IMR-90 (cell line): ENCODE measurements around the gene HS6ST3. TPM values are rescaled to one million over a fixed set of nuclear protein-coding genes. Genes with fewer than 3 reads are reported as not detected.

Experiments
- ATAC-seq: fragments of 200-7000 bp; cut with Tn5 transposase; 2 replicates; pipeline ENCODE4 v1.9.1; 2020; ENCODE audit warnings: low read depth, mild to moderate bottlenecking, moderate library complexity
- BruUV-seq: library from RNA; stranded (reverse); fragments of 400-500 nt; replicated peaks from 2 replicates; lab custom pipeline; 2021; lab: Mats Ljungman, UMichigan
- CTCF ChIA-PET: fragments of 300-600 bp; formaldehyde crosslinking; extraction: SDS; loops from one replicate; lab custom pipeline; 2021; ENCODE audit warnings: antibody characterized with exemption; lab: Yijun Ruan, JAX
- POLR2A ChIA-PET: fragments of 300-600 bp; sonication (Branson Sonifier 250); formaldehyde crosslinking; loops from one replicate; lab custom pipeline; 2022; ENCODE audit warnings: antibody characterized with exemption; ENCODE audit not compliant: unreplicated experiment; lab: Charles Lee
- DNase-seq: peaks from one replicate; pipeline ENCODE4 v3.0.0; 2013
- H2AFZ ChIP-seq: replicated peaks from 2 replicates; pipeline ENCODE3; 2013; ENCODE audit warnings: low read length, mild to moderate bottlenecking; ENCODE audit not compliant: poor library complexity
- H2AK5ac ChIP-seq: 2 replicates; pipeline ENCODE4 v1.6.1; 2013; ENCODE audit warnings: low read depth, low read length, inconsistent platforms
- H2AK9ac ChIP-seq: replicated peaks from 2 replicates; pipeline ENCODE3; 2013; ENCODE audit warnings: mild to moderate bottlenecking, low read depth, low read length, moderate library complexity; ENCODE audit not compliant: poor library complexity
- H2BK120ac ChIP-seq: 2 replicates; pipeline ENCODE4 v1.6.1; 2013; ENCODE audit warnings: low read depth, low read length, inconsistent platforms
- H2BK15ac ChIP-seq: 3 replicates; pipeline ENCODE4 v1.6.1; 2013; ENCODE audit warnings: low read depth, low read length, inconsistent platforms
- H2BK20ac ChIP-seq: 2 replicates; pipeline ENCODE4 v1.6.1; 2013; ENCODE audit warnings: low read depth, mild to moderate bottlenecking, inconsistent platforms, low read length, moderate library complexity
- H2BK5ac ChIP-seq: 2 replicates; pipeline ENCODE4 v1.6.1; 2013; ENCODE audit warnings: mild to moderate bottlenecking, low read depth, low read length, inconsistent platforms; ENCODE audit not compliant: poor library complexity, severe bottlenecking
- H3K14ac ChIP-seq: replicated peaks from 2 replicates; pipeline ENCODE4 v1.6.1; 2013; ENCODE audit warnings: low read depth, low read length, inconsistent platforms
- H3K18ac ChIP-seq: 2 replicates; pipeline ENCODE4 v1.6.1; 2013; ENCODE audit warnings: low read depth, low read length, control low read depth
- H3K23ac ChIP-seq: 2 replicates; pipeline ENCODE4 v1.6.1; 2013; ENCODE audit warnings: low read depth, low read length, inconsistent platforms
- H3K27ac ChIP-seq: 2 replicates; pipeline ENCODE4 v1.5.1; 2013; ENCODE audit warnings: mild to moderate bottlenecking, control low read depth, low read length; ENCODE audit not compliant: insufficient read depth
- H3K27me3 ChIP-seq: 2 replicates; pipeline ENCODE4 v1.6.1; 2013; ENCODE audit warnings: low read length; ENCODE audit not compliant: control insufficient read depth, insufficient read depth
- H3K36me3 ChIP-seq: 2 replicates; pipeline ENCODE4 v1.6.1; 2013; ENCODE audit warnings: low read length, mixed read lengths; ENCODE audit not compliant: control insufficient read depth, insufficient read depth
- H3K4ac ChIP-seq: 2 replicates; pipeline ENCODE4 v1.6.1; 2013; ENCODE audit warnings: low read depth, low read length, inconsistent platforms
- H3K4me1 ChIP-seq: 2 replicates; pipeline ENCODE4 v1.6.1; 2013; ENCODE audit warnings: low read length, mixed read lengths; ENCODE audit not compliant: control insufficient read depth, insufficient read depth
- H3K4me2 ChIP-seq: 2 replicates; pipeline ENCODE4 v1.6.1; 2013; ENCODE audit warnings: low read depth, mild to moderate bottlenecking, control low read depth, low read length, moderate library complexity
- H3K4me3 ChIP-seq: 2 replicates; pipeline ENCODE4 v1.5.1; 2013; ENCODE audit warnings: low read depth, mild to moderate bottlenecking, control low read depth, low read length, moderate library complexity; ENCODE audit not compliant: insufficient read depth
- H3K56ac ChIP-seq: 2 replicates; pipeline ENCODE4 v1.6.1; 2013; ENCODE audit warnings: low read length, inconsistent platforms; ENCODE audit not compliant: insufficient read depth; ENCODE audit errors: extremely low read depth
- H3K79me1 ChIP-seq, 2 experiments: 2 replicates each; pipeline ENCODE4 v1.6.1; 2013; ENCODE audit warnings: low read length in 2 of 2, inconsistent platforms in 1 of 2, low read depth in 1 of 2
- H3K9ac ChIP-seq: 2 replicates; pipeline ENCODE4 v1.6.1; 2013; ENCODE audit warnings: low read depth, low read length, control low read depth
- H3K9me1 ChIP-seq: 2 replicates; pipeline ENCODE4 v1.6.1; 2013; ENCODE audit warnings: low read length, inconsistent platforms; ENCODE audit not compliant: insufficient read depth
- H3K9me3 ChIP-seq: 2 replicates; pipeline ENCODE4 v1.6.1; 2013; ENCODE audit warnings: low read length; ENCODE audit not compliant: control insufficient read depth, insufficient read depth
- H4K20me1 ChIP-seq: 2 replicates; pipeline ENCODE4 v1.6.1; 2013; ENCODE audit warnings: low read length, inconsistent platforms; ENCODE audit not compliant: insufficient read depth
- H4K5ac ChIP-seq: 2 replicates; pipeline ENCODE4 v1.6.1; 2013; ENCODE audit warnings: mild to moderate bottlenecking, low read depth, low read length, control low read depth
- H4K8ac ChIP-seq, 2 experiments: 2 replicates each; pipeline ENCODE4 v1.6.1; 2013; ENCODE audit warnings: low read depth in 2 of 2, low read length in 2 of 2, control low read depth in 1 of 2, inconsistent platforms in 1 of 2
- H4K91ac ChIP-seq: 2 replicates; pipeline ENCODE4 v1.6.1; 2013; ENCODE audit warnings: low read depth, low read length, inconsistent platforms; ENCODE audit not compliant: insufficient read depth
- BHLHE40 ChIP-seq: fragments of 150-350 bp; IDR thresholded peaks from 2 replicates; pipeline ENCODE4 v1.6.1; 2016; ENCODE audit warnings: mild to moderate bottlenecking, low read depth, low read length
- CEBPB ChIP-seq: IDR thresholded peaks from 2 replicates; pipeline ENCODE4 v1.6.1; 2012; ENCODE audit warnings: low read depth, low read length, improper control_type of control experiment
- FOS ChIP-seq: fragments of 150-350 bp; IDR thresholded peaks from 2 replicates; pipeline ENCODE4 v1.6.1; 2016; ENCODE audit warnings: low read depth, low read length
- MAZ ChIP-seq: IDR thresholded peaks from 2 replicates; pipeline ENCODE4 v1.6.1; 2012; ENCODE audit warnings: low read depth, mild to moderate bottlenecking, low read length, improper control_type of control experiment, moderate library complexity, borderline replicate concordance
- RAD21 ChIP-seq: IDR thresholded peaks from 2 replicates; pipeline ENCODE4 v1.6.1; 2012; ENCODE audit warnings: low read length, improper control_type of control experiment
- RFX5 ChIP-seq: IDR thresholded peaks from 2 replicates; pipeline ENCODE4 v1.8.0; 2012; ENCODE audit warnings: low read depth, mild to moderate bottlenecking, low read length, moderate library complexity
- USF2 ChIP-seq: fragments of 150-350 bp; IDR thresholded peaks from 2 replicates; pipeline ENCODE4 v1.6.1; 2017; ENCODE audit warnings: mild to moderate bottlenecking, antibody characterized with exemption, low read length, low read depth
- WGBS, 2 experiments: methylation state at CpG; one replicate each; pipeline versions ENCODE4 v1.1.5 to v1.1.7; 2013; ENCODE audit warnings: missing lambda C conversion rate in 2 of 2; ENCODE audit not compliant: insufficient read length in 1 of 2; ENCODE audit errors: extremely low coverage in 2 of 2; 5-methylcytosine and 5-hydroxymethylcytosine counted together
- dilution Hi-C: fragments of 300-500 bp; cut with HindIII; formaldehyde crosslinking; loops from one replicate; pipeline ENCODE4 v1.14.3; 2018; ENCODE audit warnings: low sequenced_read_pairs; ENCODE audit not compliant: unreplicated experiment
- in situ Hi-C: fragments of 300-500 bp; cut with MboI; formaldehyde crosslinking; loops from 3 replicates; pipeline ENCODE4 v1.14.3; 2019; ENCODE audit warnings: low sequenced_read_pairs, inconsistent platforms, mixed read lengths
- intact Hi-C: fragments of 100-400 bp; cut with micrococcal nuclease; formaldehyde crosslinking; loops from 2 replicates; pipeline ENCODE4 v1.10.0; 2022
- polyA plus RNA-seq, 3 experiments: library from polyadenylated mRNA; depleted of rRNA; stranded (reverse); fragments of >200 nt; gene quantifications; 2 replicates each; pipeline ENCODE4 v1.2.3, GENCODE V29; 2012; ENCODE audit warnings: low replicate concordance in 1 of 3
- total RNA-seq: library from RNA; depleted of rRNA; stranded (reverse); fragments of >200 nt; gene quantifications from 2 replicates; pipeline ENCODE4 v1.2.3, GENCODE V29; 2012

HS6ST3 gene
- total and polyA plus RNA-seq, 2 of the 4 experiments (the other 2 are of a cell fraction), result not detected

- H2BK5ac ChIP-seq, result no peak overlapping the region
- ATAC-seq (no peak), DNase-seq (no peak)
- H3K27ac ChIP-seq, result no peak overlapping the region
- H3K4me3 ChIP-seq, result no peak overlapping the region
- H2AK9ac ChIP-seq, result no peak overlapping the region
- no peak overlapping the region for H3K23ac ChIP-seq
- dilution Hi-C loops (no loop called here), intact Hi-C loops (no loop called here), in situ Hi-C loops (no loop called here)
- BruUV-seq, result no TSS peak
- no CpG with 5 or more reads among the region's 3 CpGs for WGBS, 2 experiments
- H4K5ac ChIP-seq, result no peak overlapping the region
- no peak overlapping the region for H3K18ac ChIP-seq
- H2BK15ac ChIP-seq, result no peak overlapping the region
- POLR2A ChIA-PET, result no interaction called here
- H2BK20ac ChIP-seq, result no peak overlapping the region
- no peak overlapping the region for H2AK5ac ChIP-seq
- no peaks in the 10 kb centered on the region for H3K36me3 ChIP-seq
- H4K91ac ChIP-seq, result no peak overlapping the region
- no peak overlapping the region for H3K4ac ChIP-seq
- no peaks in the 10 kb centered on the region for H4K20me1 ChIP-seq
- H3K14ac ChIP-seq, result no peak overlapping the region
- H3K9ac ChIP-seq, result no peak overlapping the region
- no peak overlapping the region for H4K8ac ChIP-seq
- no peaks in the 10 kb centered on the region for H3K9me1 ChIP-seq
- H3K4me2 ChIP-seq, result no peak overlapping the region
- H3K4me1 ChIP-seq, result no peaks in the 10 kb centered on the region
- no peak overlapping the region for H3K56ac ChIP-seq
- no peaks in the 10 kb centered on the region for H3K79me1 ChIP-seq
- CTCF ChIA-PET, result no interaction called here
- no peaks in the 10 kb centered on the region; the same call in none of the 2 replicates for H3K9me3 ChIP-seq
- H3K27me3 ChIP-seq, result no peaks in the 10 kb centered on the region
- no peak overlapping the region for H2AFZ ChIP-seq
- TF ChIP-seq RFX5 (no peak), BHLHE40 (no peak), MAZ (no peak), RAD21 (no peak), FOS (no peak), USF2 (no peak), CEBPB (no peak)
- no peak overlapping the region for H2BK120ac ChIP-seq
Measured at GRCh38 chr13:96780105-96780504, 690.2 kb downstream of the HS6ST3 start.
